Measurements from ENCODE around the gene GRHL1. TPM values are rescaled to one million over a fixed set of nuclear protein-coding genes. Genes with fewer than 3 reads are reported as not detected.
A peak's percentile ranks its signal among the peaks of the same experiment; 100 is the strongest.

The GRHL1 gene
- total and polyA plus RNA-seq, 2 donors (not counting 1 experiment from before 2014, with no cell fraction given), result 0.25 to 0.76 TPM

DNA sequence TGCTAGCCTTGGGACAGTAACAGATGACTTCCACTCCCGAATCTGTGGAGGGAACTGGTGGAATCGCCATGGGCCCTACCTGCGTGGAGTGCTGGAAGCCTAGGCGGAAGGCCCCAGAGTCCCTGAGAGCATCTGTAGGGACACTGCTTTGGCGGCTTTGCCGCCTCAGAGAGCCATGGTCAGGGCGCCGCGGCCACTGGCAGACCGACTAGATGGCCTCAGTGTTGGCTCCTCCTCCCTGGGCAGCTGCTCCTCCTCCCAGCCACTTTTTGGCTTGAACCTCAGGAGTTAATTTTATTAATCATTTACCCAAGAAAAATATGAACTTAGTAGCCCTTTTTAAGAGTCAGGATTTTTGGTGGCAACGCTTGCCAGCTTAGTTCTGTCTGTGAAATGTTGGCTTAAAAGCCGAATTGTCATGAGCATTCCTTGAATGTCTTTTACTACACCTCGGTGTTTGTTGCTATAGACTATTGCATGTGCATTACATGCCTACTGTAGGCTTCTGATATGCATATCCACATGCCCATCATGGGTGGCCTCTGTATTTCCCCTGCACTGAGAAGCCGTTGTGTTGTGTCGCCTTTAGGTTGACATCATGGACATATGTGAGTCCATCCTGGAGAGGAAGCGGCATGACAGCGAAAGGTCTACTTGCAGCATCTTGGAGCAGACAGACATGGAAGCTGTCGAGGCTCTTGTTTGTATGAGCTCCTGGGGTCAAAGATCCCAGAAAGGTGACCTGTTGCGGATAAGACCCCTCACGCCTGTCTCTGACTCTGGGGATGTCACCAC lies 94.3 kb downstream of the GRHL1 start:
- Histone ChIP-seq H3K27ac (ENCODE audit: low read length in 2 of 2) (peak overlapping the region in 1 of 2 donors; percentile 12), H2AFZ (ENCODE audit: insufficient read depth, low read depth, low read length, poor library complexity, severe bottlenecking) (no peak overlapping the region), H3K4me1 (ENCODE audit: control insufficient read depth in 2 of 2, insufficient read depth in 2 of 2, low read length in 2 of 2) (peaks cover 12 to 20% of the 10 kb centered on the region in 2 donors), H4K20me1 (ENCODE audit: control insufficient read depth, insufficient read depth, low read length, poor library complexity, severe bottlenecking) (peaks cover 23% of the 10 kb centered on the region), H3K27me3 (replicated peaks in 1 of 4; ENCODE audit: control extremely low read depth in 1 of 4, control insufficient read depth in 3 of 4, insufficient read depth in 4 of 4, low read length in 3 of 4) (no peaks in the 10 kb centered on the region), H3K36me3 (replicated peaks in 1 of 2; ENCODE audit: control extremely low read depth in 1 of 2, control insufficient read depth in 1 of 2, extremely low read depth in 1 of 2, insufficient read depth in 2 of 2, low read length in 1 of 2) (peaks cover 0 to 38% of the 10 kb centered on the region in 2 experiments), H3K79me2 (ENCODE audit: control insufficient read depth, insufficient read depth, low read length) (peaks cover 11% of the 10 kb centered on the region), H3K9me3 (ENCODE audit: control extremely low read depth in 1 of 3, control insufficient read depth in 2 of 3, insufficient read depth in 1 of 3, low read length in 2 of 3) (peaks cover 0 to 20% (median 0%) of the 10 kb centered on the region in 3 donors), H3K4me2 (replicated peaks; ENCODE audit: low read depth, low read length, poor library complexity, severe bottlenecking) (no peak overlapping the region), H3K4me3 (ENCODE audit: control extremely low read depth in 1 of 5, extremely low read depth in 1 of 5, insufficient read depth in 1 of 5, low read depth in 2 of 5, low read length in 4 of 5) (no peak overlapping the region), H3K9ac (ENCODE audit: low read length) (no peak overlapping the region)
- Mint-ChIP-seq H3K27ac (peak overlapping the region; percentile 75), H3K9me3 (ENCODE audit: insufficient read depth) (no peaks in the 10 kb centered on the region), H3K4me3 (peak overlapping the region; percentile 62), H3K27me3 (no peaks in the 10 kb centered on the region), H3K4me1 (peaks cover 25% of the 10 kb centered on the region)
- TF ChIP-seq, protein P1, sequence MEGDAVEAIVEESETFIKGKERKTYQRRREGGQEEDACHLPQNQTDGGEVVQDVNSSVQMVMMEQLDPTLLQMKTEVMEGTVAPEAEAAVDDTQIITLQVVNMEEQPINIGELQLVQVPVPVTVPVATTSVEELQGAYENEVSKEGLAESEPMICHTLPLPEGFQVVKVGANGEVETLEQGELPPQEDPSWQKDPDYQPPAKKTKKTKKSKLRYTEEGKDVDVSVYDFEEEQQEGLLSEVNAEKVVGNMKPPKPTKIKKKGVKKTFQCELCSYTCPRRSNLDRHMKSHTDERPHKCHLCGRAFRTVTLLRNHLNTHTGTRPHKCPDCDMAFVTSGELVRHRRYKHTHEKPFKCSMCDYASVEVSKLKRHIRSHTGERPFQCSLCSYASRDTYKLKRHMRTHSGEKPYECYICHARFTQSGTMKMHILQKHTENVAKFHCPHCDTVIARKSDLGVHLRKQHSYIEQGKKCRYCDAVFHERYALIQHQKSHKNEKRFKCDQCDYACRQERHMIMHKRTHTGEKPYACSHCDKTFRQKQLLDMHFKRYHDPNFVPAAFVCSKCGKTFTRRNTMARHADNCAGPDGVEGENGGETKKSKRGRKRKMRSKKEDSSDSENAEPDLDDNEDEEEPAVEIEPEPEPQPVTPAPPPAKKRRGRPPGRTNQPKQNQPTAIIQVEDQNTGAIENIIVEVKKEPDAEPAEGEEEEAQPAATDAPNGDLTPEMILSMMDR (IDR thresholded peaks at IDR 0.05), result no peak
- no peak for TF ChIP-seq EZH2 (IDR thresholded peaks at IDR 0.05; ENCODE audit: borderline replicate concordance, insufficient read depth, low read depth, low read length, poor library complexity, severe bottlenecking)
- intact Hi-C loops (cut with micrococcal nuclease), result loop anchor here (10.0 kb wide), 2 partner anchors 1109 to 1211 kb away; partner anchors contain the start of genes KIDINS220 and SLC66A3
- DNase-seq, result no peak
- ChIA-PET POLR2A (interaction anchor here (1.4 to 2.8 kb wide), 2 partner anchors 16 to 61 kb away, joined by 4 to 16 read pairs; no protein-coding TSS in a partner anchor), CTCF (interaction anchor here (1.4 to 12.6 kb wide), 8 partner anchors 9 to 246 kb away, joined by 3 to 319 read pairs (median 39); no protein-coding TSS in a partner anchor)
- WGBS (ENCODE audit: insufficient coverage), result 93% methylated on average over 17 of the region's 20 CpGs
- ATAC-seq (ENCODE audit: low read depth), result no peak
